IMR-90 (cell line): Measurements from ENCODE around the gene MZF1. TPM values are rescaled to one million over a fixed set of nuclear protein-coding genes. Genes with fewer than 3 reads are reported as not detected.

Experiments used
- ATAC-seq: fragments of 200-7000 bp; cut with Tn5 transposase; 2 replicates; pipeline ENCODE4 v1.9.1; 2020; ENCODE audit warnings: low read depth, mild to moderate bottlenecking, moderate library complexity
- BruUV-seq: library from RNA; stranded (reverse); fragments of 400-500 nt; replicated peaks from 2 replicates; lab custom pipeline; 2021; lab: Mats Ljungman, UMichigan
- CTCF ChIA-PET: fragments of 300-600 bp; formaldehyde crosslinking; extraction: SDS; loops from one replicate; lab custom pipeline; 2021; ENCODE audit warnings: antibody characterized with exemption; lab: Yijun Ruan, JAX
- POLR2A ChIA-PET: fragments of 300-600 bp; sonication (Branson Sonifier 250); formaldehyde crosslinking; loops from one replicate; lab custom pipeline; 2022; ENCODE audit warnings: antibody characterized with exemption; ENCODE audit not compliant: unreplicated experiment; lab: Charles Lee
- DNase-seq: peaks from one replicate; pipeline ENCODE4 v3.0.0; 2013
- H2AFZ ChIP-seq: replicated peaks from 2 replicates; pipeline ENCODE3; 2013; ENCODE audit warnings: low read length, mild to moderate bottlenecking; ENCODE audit not compliant: poor library complexity
- H2AK5ac ChIP-seq: 2 replicates; pipeline ENCODE4 v1.6.1; 2013; ENCODE audit warnings: low read depth, low read length, inconsistent platforms
- H2AK9ac ChIP-seq: replicated peaks from 2 replicates; pipeline ENCODE3; 2013; ENCODE audit warnings: mild to moderate bottlenecking, low read depth, low read length, moderate library complexity; ENCODE audit not compliant: poor library complexity
- H2BK120ac ChIP-seq: 2 replicates; pipeline ENCODE4 v1.6.1; 2013; ENCODE audit warnings: low read depth, low read length, inconsistent platforms
- H2BK15ac ChIP-seq: 3 replicates; pipeline ENCODE4 v1.6.1; 2013; ENCODE audit warnings: low read depth, low read length, inconsistent platforms
- H2BK20ac ChIP-seq: 2 replicates; pipeline ENCODE4 v1.6.1; 2013; ENCODE audit warnings: low read depth, mild to moderate bottlenecking, inconsistent platforms, low read length, moderate library complexity
- H2BK5ac ChIP-seq: 2 replicates; pipeline ENCODE4 v1.6.1; 2013; ENCODE audit warnings: mild to moderate bottlenecking, low read depth, low read length, inconsistent platforms; ENCODE audit not compliant: poor library complexity, severe bottlenecking
- H3K14ac ChIP-seq: replicated peaks from 2 replicates; pipeline ENCODE4 v1.6.1; 2013; ENCODE audit warnings: low read depth, low read length, inconsistent platforms
- H3K18ac ChIP-seq: 2 replicates; pipeline ENCODE4 v1.6.1; 2013; ENCODE audit warnings: low read depth, low read length, control low read depth
- H3K23ac ChIP-seq: 2 replicates; pipeline ENCODE4 v1.6.1; 2013; ENCODE audit warnings: low read depth, low read length, inconsistent platforms
- H3K27ac ChIP-seq: 2 replicates; pipeline ENCODE4 v1.5.1; 2013; ENCODE audit warnings: mild to moderate bottlenecking, control low read depth, low read length; ENCODE audit not compliant: insufficient read depth
- H3K27me3 ChIP-seq: 2 replicates; pipeline ENCODE4 v1.6.1; 2013; ENCODE audit warnings: low read length; ENCODE audit not compliant: control insufficient read depth, insufficient read depth
- H3K36me3 ChIP-seq: 2 replicates; pipeline ENCODE4 v1.6.1; 2013; ENCODE audit warnings: low read length, mixed read lengths; ENCODE audit not compliant: control insufficient read depth, insufficient read depth
- H3K4ac ChIP-seq: 2 replicates; pipeline ENCODE4 v1.6.1; 2013; ENCODE audit warnings: low read depth, low read length, inconsistent platforms
- H3K4me1 ChIP-seq: 2 replicates; pipeline ENCODE4 v1.6.1; 2013; ENCODE audit warnings: low read length, mixed read lengths; ENCODE audit not compliant: control insufficient read depth, insufficient read depth
- H3K4me2 ChIP-seq: 2 replicates; pipeline ENCODE4 v1.6.1; 2013; ENCODE audit warnings: low read depth, mild to moderate bottlenecking, control low read depth, low read length, moderate library complexity
- H3K4me3 ChIP-seq: 2 replicates; pipeline ENCODE4 v1.5.1; 2013; ENCODE audit warnings: low read depth, mild to moderate bottlenecking, control low read depth, low read length, moderate library complexity; ENCODE audit not compliant: insufficient read depth
- H3K56ac ChIP-seq: 2 replicates; pipeline ENCODE4 v1.6.1; 2013; ENCODE audit warnings: low read length, inconsistent platforms; ENCODE audit not compliant: insufficient read depth; ENCODE audit errors: extremely low read depth
- H3K79me1 ChIP-seq, 2 experiments: 2 replicates each; pipeline ENCODE4 v1.6.1; 2013; ENCODE audit warnings: low read length in 2 of 2, inconsistent platforms in 1 of 2, low read depth in 1 of 2
- H3K9ac ChIP-seq: 2 replicates; pipeline ENCODE4 v1.6.1; 2013; ENCODE audit warnings: low read depth, low read length, control low read depth
- H3K9me1 ChIP-seq: 2 replicates; pipeline ENCODE4 v1.6.1; 2013; ENCODE audit warnings: low read length, inconsistent platforms; ENCODE audit not compliant: insufficient read depth
- H3K9me3 ChIP-seq: 2 replicates; pipeline ENCODE4 v1.6.1; 2013; ENCODE audit warnings: low read length; ENCODE audit not compliant: control insufficient read depth, insufficient read depth
- H4K20me1 ChIP-seq: 2 replicates; pipeline ENCODE4 v1.6.1; 2013; ENCODE audit warnings: low read length, inconsistent platforms; ENCODE audit not compliant: insufficient read depth
- H4K5ac ChIP-seq: 2 replicates; pipeline ENCODE4 v1.6.1; 2013; ENCODE audit warnings: mild to moderate bottlenecking, low read depth, low read length, control low read depth
- H4K8ac ChIP-seq, 2 experiments: 2 replicates each; pipeline ENCODE4 v1.6.1; 2013; ENCODE audit warnings: low read depth in 2 of 2, low read length in 2 of 2, control low read depth in 1 of 2, inconsistent platforms in 1 of 2
- H4K91ac ChIP-seq: 2 replicates; pipeline ENCODE4 v1.6.1; 2013; ENCODE audit warnings: low read depth, low read length, inconsistent platforms; ENCODE audit not compliant: insufficient read depth
- BHLHE40 ChIP-seq: fragments of 150-350 bp; IDR thresholded peaks from 2 replicates; pipeline ENCODE4 v1.6.1; 2016; ENCODE audit warnings: mild to moderate bottlenecking, low read depth, low read length
- FOS ChIP-seq: fragments of 150-350 bp; IDR thresholded peaks from 2 replicates; pipeline ENCODE4 v1.6.1; 2016; ENCODE audit warnings: low read depth, low read length
- MAZ ChIP-seq: IDR thresholded peaks from 2 replicates; pipeline ENCODE4 v1.6.1; 2012; ENCODE audit warnings: low read depth, mild to moderate bottlenecking, low read length, improper control_type of control experiment, moderate library complexity, borderline replicate concordance
- MXI1 ChIP-seq: IDR thresholded peaks from 2 replicates; pipeline ENCODE4 v1.6.1; 2012; ENCODE audit warnings: low read depth, mild to moderate bottlenecking, low read length, moderate library complexity, borderline replicate concordance
- POLR2A ChIP-seq: IDR thresholded peaks from 2 replicates; pipeline ENCODE4 v1.6.1; 2012; ENCODE audit warnings: mild to moderate bottlenecking, low read depth, low read length
- RAD21 ChIP-seq: IDR thresholded peaks from 2 replicates; pipeline ENCODE4 v1.6.1; 2012; ENCODE audit warnings: low read length, improper control_type of control experiment
- RCOR1 ChIP-seq: IDR thresholded peaks from 2 replicates; pipeline ENCODE4 v1.6.1; 2012; ENCODE audit warnings: mild to moderate bottlenecking, low read length, improper control_type of control experiment; ENCODE audit not compliant: insufficient replicate concordance
- RFX5 ChIP-seq: IDR thresholded peaks from 2 replicates; pipeline ENCODE4 v1.8.0; 2012; ENCODE audit warnings: low read depth, mild to moderate bottlenecking, low read length, moderate library complexity
- SMC3 ChIP-seq: fragments of 150-350 bp; IDR thresholded peaks from 2 replicates; pipeline ENCODE4 v1.6.1; 2016; ENCODE audit warnings: low read depth, mild to moderate bottlenecking, antibody characterized with exemption, low read length, moderate library complexity
- WGBS, 2 experiments: methylation state at CpG; one replicate each; pipeline versions ENCODE4 v1.1.5 to v1.1.7; 2013; ENCODE audit warnings: missing lambda C conversion rate in 2 of 2; ENCODE audit not compliant: insufficient read length in 1 of 2; ENCODE audit errors: extremely low coverage in 2 of 2; 5-methylcytosine and 5-hydroxymethylcytosine counted together
- dilution Hi-C: fragments of 300-500 bp; cut with HindIII; formaldehyde crosslinking; loops from one replicate; pipeline ENCODE4 v1.14.3; 2018; ENCODE audit warnings: low sequenced_read_pairs; ENCODE audit not compliant: unreplicated experiment
- in situ Hi-C: fragments of 300-500 bp; cut with MboI; formaldehyde crosslinking; loops from 3 replicates; pipeline ENCODE4 v1.14.3; 2019; ENCODE audit warnings: low sequenced_read_pairs, inconsistent platforms, mixed read lengths
- intact Hi-C: fragments of 100-400 bp; cut with micrococcal nuclease; formaldehyde crosslinking; loops from 2 replicates; pipeline ENCODE4 v1.10.0; 2022
- polyA plus RNA-seq, 3 experiments: library from polyadenylated mRNA; depleted of rRNA; stranded (reverse); fragments of >200 nt; gene quantifications; 2 replicates each; pipeline ENCODE4 v1.2.3, GENCODE V29; 2012; ENCODE audit warnings: low replicate concordance in 1 of 3
- total RNA-seq: library from RNA; depleted of rRNA; stranded (reverse); fragments of >200 nt; gene quantifications from 2 replicates; pipeline ENCODE4 v1.2.3, GENCODE V29; 2012
- TF ChIP-seq, protein P1 (sequence below): conservative IDR thresholded peaks from 2 replicates; pipeline ENCODE4 v1.5.1; 2012; ENCODE audit warnings: mild to moderate bottlenecking, low read depth, low read length, improper control_type of control experiment

MZF1 gene
- total and polyA plus RNA-seq, 2 of the 4 experiments (the other 2 are of a cell fraction), result 3.4 to 15.0 TPM

DNA sequence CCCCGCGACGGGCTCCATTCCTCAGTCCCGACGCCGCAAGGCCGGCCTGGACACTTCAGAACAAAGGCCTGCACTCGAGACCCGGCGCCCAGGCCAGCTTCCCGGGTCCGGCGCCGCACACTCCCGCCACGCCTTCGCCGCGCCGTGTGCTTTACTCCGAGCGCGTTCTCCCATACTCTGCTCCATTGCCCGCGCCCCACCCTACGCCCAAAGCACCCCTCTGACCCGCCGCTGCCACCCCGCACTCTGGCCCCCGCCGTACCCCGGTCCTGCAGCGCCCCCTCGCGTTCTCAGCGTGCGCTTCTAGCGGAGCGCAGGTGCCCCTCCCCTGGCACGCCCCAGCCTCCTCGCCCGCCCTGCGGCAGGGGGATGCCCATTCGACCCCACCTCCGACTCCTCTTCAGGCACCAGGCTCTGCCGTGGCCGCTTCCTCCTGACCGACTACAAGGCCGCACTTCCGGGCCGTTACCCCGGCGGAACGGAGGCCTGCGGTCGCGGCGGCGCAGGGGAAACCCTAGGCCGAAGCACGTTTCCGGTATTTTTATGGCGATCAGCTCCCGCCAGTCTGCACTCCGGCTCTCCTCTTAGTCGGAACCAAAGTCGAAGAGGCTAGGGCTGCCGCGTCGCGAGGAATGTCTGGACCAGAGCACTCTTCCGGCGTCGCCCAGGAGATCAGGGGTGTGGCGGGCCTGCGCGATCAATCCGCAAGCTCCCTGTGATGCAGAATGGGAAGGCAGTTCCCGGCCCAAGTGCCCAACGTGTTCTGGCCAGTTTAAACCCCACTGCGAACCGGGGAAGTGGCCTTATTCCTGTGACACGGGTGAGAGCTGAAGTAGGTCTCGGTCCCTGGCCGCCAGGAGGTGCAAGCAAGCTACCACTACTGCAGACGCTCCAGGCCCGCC is 53.5 kb downstream of the MZF1 start, which contains the start of gene ZBTB45:
Gene ZBTB45 (minus strand): TSS at position 456 of the 902 bp plus-strand sequence. CDS start 2,137 bp downstream, outside the sequence.
- Histone ChIP-seq H3K14ac (peak within 1 kb of the TSS; percentile 88), H4K8ac (peak within 1 kb of the TSS; percentile 87 to 98), H3K4me2 (peak within 1 kb of the TSS; percentile 94), H3K27ac (peak within 1 kb of the TSS; percentile 93), H3K4ac (peak within 1 kb of the TSS; percentile 86), H3K23ac (peak within 1 kb of the TSS; percentile 68), H4K20me1 (peaks cover 26% of the 10 kb centered on the region), H3K4me3 (peak within 1 kb of the TSS; percentile 69), H2BK120ac (peak within 1 kb of the TSS; percentile 42; the same call in 1 of the 2 replicates), H4K5ac (peak within 1 kb of the TSS; percentile 87), H3K9me3 (no peaks in the 10 kb centered on the region), H3K18ac (peak within 1 kb of the TSS; percentile 67), H3K36me3 (peaks cover 16% of the 10 kb centered on the region), H2BK15ac (no peak within 1 kb of the TSS), H2AFZ (peak within 1 kb of the TSS; percentile 98), H4K91ac (peak within 1 kb of the TSS; percentile 93), H2BK5ac (peak within 1 kb of the TSS; percentile 84), H3K4me1 (peaks cover 6% of the 10 kb centered on the region), H3K56ac (peak within 1 kb of the TSS; percentile 80), H3K79me1 (peaks cover 0 to 42% of the 10 kb centered on the region in 2 experiments; a peak in 3 of 4 replicates), H2AK9ac (peak within 1 kb of the TSS; percentile 98), H3K9me1 (peaks cover 11% of the 10 kb centered on the region), H3K9ac (peak within 1 kb of the TSS; percentile 96), H3K27me3 (no peaks in the 10 kb centered on the region), H2BK20ac (no peak within 1 kb of the TSS), H2AK5ac (peak within 1 kb of the TSS; percentile 81)
- in situ Hi-C loops, result no loop called here
- WGBS, 2 experiments, result 3% methylated on average over 36 of the region's 87 CpGs; no CpG with 5 or more reads in 1 of the 2 experiments
- intact Hi-C loops, result loop anchor here (1.0 to 5.0 kb wide), 3 partner anchors 20 to 212 kb away; partner anchors contain the start of genes ERVK3-1 and MZF1
- dilution Hi-C loops, result no loop called here
- no TSS peak for BruUV-seq
- POLR2A ChIA-PET, result interaction anchor here (1.5 kb wide), 1 partner anchor 24 kb away, joined by 6 read pairs; the partner anchor contains the start of gene TRIM28
- DNase-seq (peak; percentile 96), ATAC-seq (peak; percentile 84)
- CTCF ChIA-PET, result interaction anchor here (0.6 to 1.5 kb wide), 4 partner anchors 12 to 69 kb away, joined by 3 to 6 read pairs (median 4); partner anchors contain the start of genes TRIM28 and ZNF324B
- TF ChIP-seq SMC3, result peak; percentile 58
- TF ChIP-seq RAD21, result peak; percentile 72
- TF ChIP-seq BHLHE40, result no peak
- peak; percentile 95 for TF ChIP-seq MAZ
- peak; percentile 43; the same call in 1 of the 2 replicates for TF ChIP-seq MXI1
- TF ChIP-seq, protein P1, sequence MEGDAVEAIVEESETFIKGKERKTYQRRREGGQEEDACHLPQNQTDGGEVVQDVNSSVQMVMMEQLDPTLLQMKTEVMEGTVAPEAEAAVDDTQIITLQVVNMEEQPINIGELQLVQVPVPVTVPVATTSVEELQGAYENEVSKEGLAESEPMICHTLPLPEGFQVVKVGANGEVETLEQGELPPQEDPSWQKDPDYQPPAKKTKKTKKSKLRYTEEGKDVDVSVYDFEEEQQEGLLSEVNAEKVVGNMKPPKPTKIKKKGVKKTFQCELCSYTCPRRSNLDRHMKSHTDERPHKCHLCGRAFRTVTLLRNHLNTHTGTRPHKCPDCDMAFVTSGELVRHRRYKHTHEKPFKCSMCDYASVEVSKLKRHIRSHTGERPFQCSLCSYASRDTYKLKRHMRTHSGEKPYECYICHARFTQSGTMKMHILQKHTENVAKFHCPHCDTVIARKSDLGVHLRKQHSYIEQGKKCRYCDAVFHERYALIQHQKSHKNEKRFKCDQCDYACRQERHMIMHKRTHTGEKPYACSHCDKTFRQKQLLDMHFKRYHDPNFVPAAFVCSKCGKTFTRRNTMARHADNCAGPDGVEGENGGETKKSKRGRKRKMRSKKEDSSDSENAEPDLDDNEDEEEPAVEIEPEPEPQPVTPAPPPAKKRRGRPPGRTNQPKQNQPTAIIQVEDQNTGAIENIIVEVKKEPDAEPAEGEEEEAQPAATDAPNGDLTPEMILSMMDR, result peak; percentile 73
- TF ChIP-seq RCOR1, result no peak
- TF ChIP-seq RFX5, result no peak
- 0 out of 2 replicates have a peak, but pooled peaks have one; percentile 8 for TF ChIP-seq FOS
- peak; percentile 66; the same call in 1 of the 2 replicates for TF ChIP-seq POLR2A
